GM19372 (cell line): ENCODE measurements around the gene IGF2BP3.

Experiments
- ATAC-seq: cut with Tn5 transposase; IDR thresholded peaks from one replicate; pipeline ENCODE4 v1.9.1; 2021; ENCODE audit warnings: mild to moderate bottlenecking, low read depth, moderate library complexity; ENCODE audit not compliant: unreplicated experiment

Gene IGF2BP3

DNA sequence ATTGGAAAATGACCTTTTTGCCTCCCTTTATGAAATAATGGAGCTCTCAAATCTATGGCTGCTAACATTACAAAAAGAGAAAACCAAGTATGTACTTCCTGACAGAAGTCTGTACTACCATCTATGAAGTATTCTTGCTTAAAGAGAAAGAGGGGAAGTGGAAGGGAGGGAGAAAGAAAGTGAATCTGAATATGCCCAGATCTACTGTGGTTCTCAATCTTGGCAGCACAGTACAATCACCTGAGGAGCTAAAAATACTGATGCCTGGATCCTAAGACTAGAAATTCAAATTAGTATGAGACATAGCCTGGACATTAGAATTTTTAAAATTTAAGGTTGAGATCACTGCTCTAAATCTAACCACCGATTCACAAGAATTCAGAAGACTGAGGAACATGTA lies 85.2 kb downstream of the IGF2BP3 start:
- no peak for ATAC-seq

DNA sequence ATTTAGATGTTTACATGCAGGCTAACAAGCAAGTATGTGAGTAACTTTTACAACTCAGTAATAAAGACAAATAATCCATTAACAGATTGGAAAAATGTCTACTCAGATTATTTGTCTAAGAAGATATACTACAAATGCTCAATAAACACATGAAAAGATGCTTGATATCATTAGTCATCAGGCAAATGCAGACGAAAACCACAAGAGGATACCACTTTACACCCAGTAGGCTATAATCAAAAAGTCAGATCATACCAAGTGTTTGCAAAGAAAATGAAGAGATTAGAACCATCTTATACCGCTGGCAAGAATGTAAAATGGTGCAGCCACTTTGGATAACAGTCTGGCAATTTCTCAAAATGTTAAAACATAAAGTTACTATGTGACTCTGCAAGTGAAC lies 87.1 kb downstream of the IGF2BP3 start:
- ATAC-seq, result no peak

DNA sequence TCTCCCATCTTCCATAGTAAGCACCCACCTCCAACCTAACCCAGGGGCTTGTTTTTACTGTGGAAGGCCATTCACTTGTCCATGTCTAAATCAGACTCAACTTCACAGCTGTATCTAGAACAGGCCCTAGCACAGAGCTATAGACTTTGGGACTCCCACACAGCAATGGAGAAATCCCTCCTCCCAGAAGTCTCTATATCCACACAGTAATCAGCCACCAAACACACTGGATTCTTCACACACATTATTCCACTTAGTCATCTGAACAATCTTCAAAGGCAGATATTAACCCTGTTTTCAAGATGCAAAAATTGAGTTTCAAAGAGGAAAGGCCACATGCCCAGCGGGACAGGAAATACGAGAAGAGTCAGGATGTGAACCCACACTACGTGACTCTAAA lies 89.3 kb downstream of the IGF2BP3 start:
- no peak for ATAC-seq

DNA sequence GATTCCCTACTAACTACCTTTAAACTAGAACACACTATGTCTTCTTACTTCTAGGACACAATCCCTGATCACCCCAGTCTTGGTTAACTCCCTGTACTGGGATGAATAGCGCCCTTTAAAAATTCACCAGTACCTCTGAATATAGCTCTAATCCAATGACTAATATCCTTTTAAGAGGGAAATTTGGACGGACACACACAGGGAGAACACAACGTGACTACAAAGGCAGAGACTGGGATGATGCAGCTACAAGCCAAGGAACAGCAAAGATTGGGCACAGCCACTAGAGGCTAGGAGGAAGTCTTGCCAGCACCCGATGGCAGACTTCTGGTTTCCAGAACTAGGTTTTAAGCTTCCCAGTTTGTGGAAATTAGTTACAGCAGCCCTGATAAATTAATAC lies 89.7 kb downstream of the IGF2BP3 start:
- ATAC-seq, result no peak

DNA sequence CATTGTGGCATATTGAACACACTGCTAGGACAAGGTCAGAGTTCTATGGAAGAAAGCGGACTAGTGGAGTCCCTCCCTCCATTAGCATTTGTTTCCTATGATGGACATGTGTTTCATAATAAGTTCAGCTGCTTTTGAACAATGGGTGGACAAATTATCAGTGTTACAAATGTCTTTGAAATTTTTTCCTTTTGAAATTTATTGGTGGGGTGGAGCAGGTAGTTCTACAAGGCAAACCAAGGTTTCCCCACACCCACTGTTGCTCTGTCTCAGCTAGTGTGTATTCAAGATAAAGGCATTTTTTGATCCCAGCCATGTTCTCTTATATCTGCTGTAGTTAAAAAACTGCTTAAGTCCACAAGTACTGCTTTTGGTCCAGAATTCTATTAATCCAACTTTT lies 91.3 kb downstream of the IGF2BP3 start:
- no peak for ATAC-seq

DNA sequence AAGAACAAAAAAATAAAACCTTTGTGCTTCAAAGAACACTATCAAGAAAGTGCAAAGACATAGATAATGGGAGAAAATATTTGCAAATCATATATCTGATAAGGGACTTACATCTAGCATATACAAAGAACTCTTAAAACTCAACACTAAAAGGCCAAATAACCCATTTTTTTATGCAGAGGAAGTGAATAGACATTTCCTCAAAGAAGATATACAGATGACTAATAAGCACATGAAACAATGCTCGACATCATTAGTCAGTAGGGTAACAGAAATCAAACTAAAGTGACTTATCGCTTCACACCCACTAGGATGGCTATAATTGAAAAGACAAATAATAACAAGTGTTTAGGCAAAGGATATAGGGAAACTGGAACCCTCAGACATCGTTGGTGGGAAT lies 93.2 kb downstream of the IGF2BP3 start:
- ATAC-seq, result no peak

DNA sequence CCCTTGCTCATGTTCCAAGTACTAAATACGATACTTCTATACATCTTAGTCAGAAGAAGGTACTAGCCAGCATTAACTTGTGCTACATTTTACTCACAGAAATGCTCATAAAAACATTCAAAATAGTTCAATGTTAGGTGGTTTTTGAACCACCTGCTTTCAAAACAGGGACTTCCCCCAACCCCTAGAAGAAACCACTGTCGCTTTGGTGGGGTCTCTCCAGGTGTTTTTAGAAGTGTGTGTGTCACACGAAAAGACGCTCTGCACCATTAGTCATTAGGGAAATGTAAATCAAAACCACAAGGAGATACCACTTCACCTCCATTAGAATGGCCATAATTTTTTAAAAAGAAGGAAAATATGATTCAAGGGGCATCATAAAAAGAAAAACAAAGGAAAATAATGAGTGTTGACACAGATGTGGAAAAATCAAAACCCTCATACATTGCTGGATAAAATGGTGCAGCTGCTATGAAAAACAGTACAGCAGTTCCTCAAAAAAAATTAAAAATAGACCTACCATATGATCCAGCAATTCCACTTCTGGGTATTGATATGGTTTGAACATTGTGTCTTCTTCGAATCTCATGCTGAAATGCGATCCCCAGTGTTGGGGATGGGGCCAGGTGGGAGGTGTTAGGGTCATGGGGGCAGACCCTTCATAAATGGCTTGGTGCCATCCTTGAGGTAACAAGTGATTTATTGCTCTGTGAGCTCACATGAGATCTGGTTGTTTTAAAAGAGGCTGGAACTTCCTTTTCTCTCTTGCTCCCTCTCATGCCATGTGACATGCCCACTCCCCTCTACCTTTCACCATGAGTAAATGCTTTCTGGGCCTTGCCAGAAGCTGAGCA lies 96.9 kb downstream of the IGF2BP3 start:
- peak; percentile 54 for ATAC-seq

DNA sequence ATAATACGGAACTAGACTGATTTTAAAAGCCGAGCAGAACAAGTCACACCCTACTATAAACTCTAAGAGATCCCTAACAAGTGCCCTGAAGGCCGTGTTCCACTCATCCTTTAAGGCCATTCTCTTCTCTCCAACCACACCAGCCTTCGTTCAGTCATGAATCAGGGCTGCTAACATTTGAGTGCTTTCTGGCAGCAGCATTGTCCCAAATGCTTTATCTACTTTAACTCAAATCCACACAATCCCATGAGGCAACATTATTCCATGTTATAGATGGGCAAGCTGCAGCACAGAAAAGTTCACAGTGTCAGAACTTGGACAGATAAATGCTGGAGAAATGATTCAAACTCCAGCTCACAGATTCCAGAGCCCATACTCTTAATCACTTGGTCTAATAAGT lies 97.7 kb downstream of the IGF2BP3 start:
- no peak for ATAC-seq

DNA sequence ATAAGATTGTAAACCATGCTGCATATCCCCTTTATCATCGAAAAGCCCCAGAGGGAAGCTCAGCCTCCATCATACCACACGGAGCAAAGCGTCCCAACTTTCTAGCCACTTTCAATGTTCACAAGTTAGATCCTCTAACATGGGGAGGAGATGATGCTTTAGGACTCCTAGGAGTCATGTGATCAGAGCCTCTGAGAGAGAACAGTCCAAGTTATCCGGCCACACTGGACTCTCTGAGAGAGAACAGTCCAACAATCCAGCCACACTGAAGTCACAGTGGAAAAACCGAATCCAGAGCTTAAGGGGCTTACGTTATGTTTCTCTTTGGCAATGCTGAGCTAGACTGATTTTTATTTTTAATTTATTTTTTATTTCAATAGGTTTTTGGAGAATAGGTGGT lies 98.6 kb downstream of the IGF2BP3 start:
- no peak for ATAC-seq

DNA sequence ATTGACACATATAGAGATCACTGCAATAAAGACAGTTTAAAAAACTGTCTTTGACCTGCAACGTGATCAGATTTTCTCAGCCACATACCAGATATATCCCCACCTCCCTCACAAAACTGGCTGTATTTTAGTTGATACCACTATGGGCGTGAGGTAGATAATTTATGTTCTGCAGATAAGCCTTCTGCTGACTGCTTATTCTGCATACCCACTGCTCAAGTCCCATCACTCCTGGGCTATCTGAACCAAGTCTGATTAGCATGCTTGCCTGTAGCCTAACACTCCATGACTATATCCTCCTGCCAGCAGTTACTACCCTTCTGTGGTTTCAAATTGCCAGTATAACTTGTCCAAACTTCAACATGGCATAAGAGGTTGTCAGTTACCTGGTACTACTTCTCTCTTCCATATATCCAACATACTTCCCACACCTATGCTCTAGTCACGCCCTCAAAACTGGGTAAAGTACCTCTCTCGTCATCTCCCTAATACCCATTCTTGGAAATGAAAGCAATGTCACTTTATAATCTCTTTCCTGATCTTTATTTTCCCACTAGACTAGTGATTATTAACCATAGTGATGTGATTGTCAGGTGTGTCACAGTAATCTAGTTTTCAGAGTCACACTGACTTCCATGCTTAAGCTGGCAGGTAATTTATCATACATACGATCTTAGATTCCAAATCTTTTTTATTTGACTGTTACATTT lies 100.4 kb downstream of the IGF2BP3 start:
- no peak for ATAC-seq

DNA sequence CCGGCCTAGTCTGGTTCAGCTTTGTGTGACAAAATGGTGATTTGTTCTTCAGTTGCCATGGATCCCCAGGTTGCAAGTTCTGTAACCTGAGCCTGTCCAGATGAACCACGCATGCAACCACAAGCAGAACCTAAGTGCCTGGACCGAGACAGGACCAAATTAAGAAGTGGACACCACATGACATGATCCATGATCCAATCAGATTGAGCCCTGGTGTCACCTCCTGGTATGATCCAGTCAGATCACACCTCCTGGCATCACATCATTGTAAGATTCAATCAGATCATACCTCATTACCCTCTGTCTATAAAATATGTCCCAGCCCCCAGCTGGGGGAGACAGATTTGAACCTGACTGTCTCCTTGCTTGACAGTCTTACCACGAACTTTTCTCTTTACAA lies 101.2 kb downstream of the IGF2BP3 start:
- ATAC-seq, result no peak

DNA sequence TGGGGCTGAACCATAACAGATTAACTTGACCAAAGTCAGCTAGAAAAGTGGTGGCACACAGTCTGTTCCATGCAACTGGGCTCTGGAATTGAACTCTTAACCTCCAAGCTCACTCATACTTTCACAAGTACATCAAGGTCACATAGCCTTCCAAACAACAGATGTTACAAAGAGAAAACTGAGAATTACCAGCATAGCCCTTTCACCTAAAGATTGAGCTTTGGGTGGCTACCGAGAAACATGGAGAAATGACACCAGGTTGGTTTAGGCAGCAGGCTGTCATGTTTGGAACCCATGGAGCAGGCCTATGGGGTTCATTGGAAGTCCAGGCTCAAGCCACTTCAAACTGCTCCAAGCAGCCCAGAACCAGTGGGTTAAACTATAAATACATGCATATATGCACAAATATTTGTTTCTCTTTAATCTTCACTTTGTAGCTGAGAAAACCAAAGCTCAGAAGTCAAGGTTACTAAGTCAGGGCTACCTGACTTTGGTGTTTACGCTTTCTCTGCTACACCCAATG lies 112.1 kb downstream of the IGF2BP3 start:
- no peak for ATAC-seq

DNA sequence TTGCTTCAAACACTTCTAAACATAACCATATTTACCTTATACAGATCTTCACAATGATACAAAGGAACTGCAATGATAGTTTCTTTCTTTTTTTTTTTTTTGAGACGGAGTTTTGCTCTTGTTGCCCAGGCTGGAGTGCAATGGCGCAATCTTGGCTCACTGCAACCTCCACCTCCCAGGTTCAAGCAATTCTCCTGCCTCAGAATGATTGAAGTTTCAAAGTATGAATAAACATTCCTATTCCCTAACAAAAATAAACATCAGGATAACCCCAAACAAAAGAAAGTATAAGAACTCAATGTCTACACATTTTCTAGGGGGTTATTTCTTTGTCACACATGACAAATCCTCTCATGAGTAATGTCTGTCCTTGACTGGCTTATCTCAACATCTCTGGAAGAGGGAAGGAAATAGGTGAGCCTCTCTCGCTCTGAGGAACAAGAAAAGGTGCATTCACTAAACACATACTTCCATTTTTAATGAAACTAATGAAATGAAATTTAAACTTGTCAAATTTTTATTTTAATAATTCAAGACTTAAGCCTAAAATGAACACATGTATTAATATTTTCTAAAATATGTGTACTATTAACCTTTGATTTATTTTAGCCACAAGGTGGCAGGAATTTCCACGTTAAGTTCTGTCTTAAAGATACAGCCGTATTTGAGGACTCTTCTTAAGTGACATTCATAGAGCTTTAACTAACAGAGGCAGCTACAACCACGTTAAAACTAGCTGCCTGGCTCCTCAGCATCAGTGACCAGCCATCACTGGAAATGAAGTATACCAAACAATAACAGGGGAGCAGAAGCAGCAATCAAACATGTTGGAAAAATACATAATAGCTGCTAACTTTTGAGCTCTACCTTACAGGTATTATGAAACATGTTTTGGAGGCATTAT lies 112.8 kb downstream of the IGF2BP3 start:
- peak; percentile 74 for ATAC-seq

DNA sequence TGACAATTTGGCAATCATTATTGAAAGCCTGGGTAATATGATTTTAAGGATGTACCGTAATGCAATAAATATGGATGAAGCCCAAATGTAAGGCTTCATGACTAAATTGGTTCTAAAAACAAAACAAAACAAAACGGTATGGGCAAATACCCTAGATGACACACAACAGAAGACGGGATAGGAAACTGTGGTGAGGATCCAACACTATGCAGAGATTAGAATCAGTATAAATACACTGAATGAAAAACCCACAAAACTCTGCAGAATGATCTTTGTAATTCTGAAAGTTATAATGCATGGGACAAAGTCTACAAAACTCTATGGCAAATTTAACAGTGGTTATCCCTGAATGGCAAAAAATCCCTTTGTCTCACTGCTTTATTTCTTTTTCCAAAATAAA lies 113.6 kb downstream of the IGF2BP3 start:
- no peak for ATAC-seq

DNA sequence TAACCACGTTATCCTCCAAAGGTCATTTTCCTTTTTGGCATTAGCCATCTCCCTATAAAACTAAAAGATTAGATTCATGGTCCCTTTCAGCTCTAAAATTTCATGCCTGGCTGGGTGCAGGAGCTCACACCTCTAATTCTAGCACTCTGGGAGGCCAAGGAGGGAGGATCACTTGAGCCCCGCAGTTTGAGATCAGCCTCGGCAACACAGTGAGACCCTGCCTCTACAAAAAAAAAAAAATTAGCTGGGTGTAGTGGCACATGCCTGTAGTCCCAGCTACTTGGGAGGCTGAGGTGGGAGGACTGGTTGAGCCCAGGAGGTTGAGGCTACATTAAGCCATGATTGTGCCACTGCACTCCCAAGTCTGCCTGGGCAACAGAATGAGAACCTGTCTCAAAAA lies 114.1 kb downstream of the IGF2BP3 start:
- no peak for ATAC-seq

DNA sequence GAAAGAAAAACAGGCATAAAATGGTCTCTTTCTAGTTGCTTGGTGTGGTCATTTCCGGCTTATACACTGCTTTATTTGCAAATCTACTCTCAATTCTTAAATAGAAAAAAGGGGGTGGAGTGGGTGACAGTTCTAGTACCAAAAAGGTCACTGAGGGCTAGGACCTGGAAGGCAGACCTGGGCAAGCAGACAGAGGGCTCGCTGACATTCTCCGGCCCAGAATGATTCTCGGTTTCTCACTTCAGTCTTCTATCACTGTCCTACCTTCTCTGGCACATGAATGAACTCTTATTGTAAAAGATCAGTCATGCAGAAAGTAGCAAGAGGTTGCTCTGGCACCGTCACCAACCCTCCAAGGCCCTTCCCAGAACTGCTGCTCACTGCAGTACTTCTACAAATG lies 117.1 kb downstream of the IGF2BP3 start:
- no peak for ATAC-seq

DNA sequence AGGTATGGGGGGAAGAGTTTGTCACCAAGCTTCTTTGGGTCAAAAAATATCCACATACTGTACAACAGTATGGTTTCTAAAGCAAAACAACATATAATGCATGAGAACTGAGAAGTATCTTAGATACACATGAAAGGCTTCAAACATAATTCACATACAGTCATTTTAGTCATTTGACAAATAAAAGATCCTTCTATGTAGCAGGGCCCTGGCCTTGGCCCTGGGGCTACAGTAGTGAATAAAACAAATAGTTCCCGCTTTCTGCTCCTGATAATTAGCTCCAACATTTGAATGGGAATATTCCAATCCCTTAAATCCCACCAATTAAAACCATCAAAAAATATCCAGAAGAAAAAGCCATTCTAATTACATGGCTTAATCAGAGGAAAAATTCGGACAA lies 119.8 kb downstream of the IGF2BP3 start:
- no peak for ATAC-seq

DNA sequence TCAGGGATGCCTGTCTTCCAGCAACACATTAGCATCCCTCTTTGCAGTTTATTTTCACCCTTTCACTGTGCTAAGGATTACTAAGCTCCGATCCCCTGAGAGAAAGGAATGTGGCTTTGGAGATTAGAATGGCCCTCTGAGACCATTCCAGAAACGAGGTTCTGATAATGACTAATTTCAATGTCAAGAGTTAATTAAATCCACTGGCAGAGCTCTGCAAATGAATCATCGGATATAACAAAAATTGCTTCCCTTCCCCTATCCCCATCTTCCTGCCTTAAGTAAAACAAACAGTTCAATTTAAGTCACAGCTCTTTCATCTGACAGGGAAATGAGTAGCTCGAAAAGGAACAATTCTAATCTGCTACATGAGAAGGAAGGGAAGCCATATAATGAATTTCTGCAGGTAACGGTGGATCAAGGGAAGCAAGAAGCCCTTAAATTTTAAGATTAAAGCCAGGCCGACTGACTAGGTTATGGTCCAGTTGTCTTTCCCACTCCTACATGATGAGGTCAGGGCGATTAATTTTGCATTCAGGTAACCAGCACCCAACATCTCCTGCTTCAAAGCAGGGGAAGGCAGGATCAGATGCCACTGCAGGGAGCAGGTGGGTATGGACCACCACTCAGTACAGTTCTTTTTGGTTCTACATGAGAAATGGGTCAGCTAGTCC lies 120.7 kb downstream of the IGF2BP3 start:
- no peak for ATAC-seq

DNA sequence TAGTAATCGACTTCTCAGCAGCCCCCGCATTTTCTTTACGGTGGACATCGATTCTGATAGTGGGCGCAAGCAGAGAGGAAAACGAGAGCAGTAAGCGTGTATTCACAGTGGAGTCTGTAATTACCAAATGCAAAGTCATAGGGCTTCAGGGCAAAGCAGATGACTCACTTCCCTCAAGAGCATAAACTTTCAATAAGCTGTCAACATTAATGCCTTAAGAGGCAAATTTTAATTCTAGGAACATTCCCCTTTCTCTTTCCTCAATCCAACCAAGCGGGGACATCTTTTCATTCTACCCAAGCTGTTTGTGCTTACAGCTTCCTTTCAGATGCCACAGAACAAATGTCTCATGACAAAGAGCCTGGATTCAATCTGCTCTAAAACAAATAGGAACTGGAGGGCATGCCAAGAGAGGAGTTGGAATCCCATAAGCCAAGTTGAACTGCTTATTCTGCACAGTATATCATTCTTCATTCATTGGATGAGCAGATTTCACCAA lies 122.6 kb downstream of the IGF2BP3 start:
- ATAC-seq, result no peak

DNA sequence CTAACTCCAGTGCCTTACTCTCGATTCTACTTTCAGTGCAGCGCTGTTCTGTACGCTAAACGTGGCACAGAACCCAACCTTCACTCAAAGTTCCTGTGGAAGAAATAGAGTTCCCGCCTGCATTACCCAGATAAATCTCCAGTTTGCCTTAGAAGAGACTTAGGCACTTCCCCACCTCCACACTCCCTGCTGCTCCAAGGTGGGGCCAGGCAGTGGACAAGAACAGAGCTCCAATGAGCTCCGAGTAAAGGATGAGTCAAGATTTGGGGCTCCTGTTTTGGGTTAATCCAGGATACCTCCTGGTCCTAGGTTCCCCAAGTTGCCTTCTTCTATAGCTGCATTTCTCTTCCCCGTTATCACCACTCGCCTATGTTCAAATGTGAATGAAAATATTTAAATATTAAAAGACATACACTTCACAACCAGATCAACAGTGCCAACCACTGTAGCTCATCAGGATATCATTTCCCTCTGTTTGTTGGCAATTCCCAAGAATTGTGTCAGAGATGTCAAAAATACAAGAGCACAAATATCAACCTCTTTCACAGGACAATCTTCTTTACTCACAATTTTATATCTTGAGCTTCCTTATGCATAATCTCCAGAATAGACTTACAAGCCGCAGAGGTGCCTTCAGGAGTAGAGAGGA lies 123.1 kb downstream of the IGF2BP3 start:
- no peak for ATAC-seq
